Skin of body (tissue), 2 donors: Measurements from ENCODE around the gene EPHB3. TPM values are rescaled to one million over a fixed set of nuclear protein-coding genes. Genes with fewer than 3 reads are reported as not detected.

Experiments
- DNase-seq: peaks from one replicate; lab custom pipeline; 2025; lab: John Stamatoyannopoulos, UW
- total RNA-seq: library from RNA; depleted of rRNA; stranded (reverse); fragments of >200 nt; gene quantifications from one replicate; pipeline ENCODE4 v1.2.3, GENCODE V29; 2014

Gene EPHB3
- total RNA-seq, 1 donor from 2014 or later, result 44.4 TPM

DNA sequence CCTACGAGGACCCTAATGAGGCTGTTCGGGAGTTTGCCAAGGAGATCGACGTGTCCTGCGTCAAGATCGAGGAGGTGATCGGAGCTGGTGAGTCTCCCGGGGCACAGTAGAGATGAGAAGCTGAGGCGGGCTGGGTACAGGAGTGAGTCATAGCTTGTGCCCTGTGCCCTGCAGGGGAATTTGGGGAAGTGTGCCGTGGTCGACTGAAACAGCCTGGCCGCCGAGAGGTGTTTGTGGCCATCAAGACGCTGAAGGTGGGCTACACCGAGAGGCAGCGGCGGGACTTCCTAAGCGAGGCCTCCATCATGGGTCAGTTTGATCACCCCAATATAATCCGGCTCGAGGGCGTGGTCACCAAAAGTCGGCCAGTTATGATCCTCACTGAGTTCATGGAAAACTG is 17.9 kb downstream of the EPHB3 start:
- DNase-seq, result no peak

DNA sequence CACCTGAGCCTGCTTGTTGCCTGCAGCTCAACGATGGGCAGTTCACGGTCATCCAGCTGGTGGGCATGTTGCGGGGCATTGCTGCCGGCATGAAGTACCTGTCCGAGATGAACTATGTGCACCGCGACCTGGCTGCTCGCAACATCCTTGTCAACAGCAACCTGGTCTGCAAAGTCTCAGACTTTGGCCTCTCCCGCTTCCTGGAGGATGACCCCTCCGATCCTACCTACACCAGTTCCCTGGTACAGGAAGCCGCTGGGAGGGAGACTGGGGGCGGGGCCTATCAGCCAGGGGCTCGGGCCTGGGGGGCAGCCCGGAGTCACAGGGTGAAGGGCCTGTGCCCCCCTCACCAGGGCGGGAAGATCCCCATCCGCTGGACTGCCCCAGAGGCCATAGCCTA is 18.8 kb downstream of the EPHB3 start:
- DNase-seq, result no peak

DNA sequence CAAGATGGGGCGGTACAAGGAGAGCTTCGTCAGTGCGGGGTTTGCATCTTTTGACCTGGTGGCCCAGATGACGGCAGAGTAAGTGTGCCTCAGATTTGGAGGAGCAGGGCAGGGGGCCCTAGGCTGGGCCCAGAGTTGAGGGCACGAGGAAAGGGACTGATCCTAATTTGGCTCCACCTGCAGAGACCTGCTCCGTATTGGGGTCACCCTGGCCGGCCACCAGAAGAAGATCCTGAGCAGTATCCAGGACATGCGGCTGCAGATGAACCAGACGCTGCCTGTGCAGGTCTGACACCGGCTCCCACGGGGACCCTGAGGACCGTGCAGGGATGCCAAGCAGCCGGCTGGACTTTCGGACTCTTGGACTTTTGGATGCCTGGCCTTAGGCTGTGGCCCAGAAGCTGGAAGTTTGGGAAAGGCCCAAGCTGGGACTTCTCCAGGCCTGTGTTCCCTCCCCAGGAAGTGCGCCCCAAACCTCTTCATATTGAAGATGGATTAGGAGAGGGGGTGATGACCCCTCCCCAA is 19.8 kb downstream of the EPHB3 start:
- no peak for DNase-seq

DNA sequence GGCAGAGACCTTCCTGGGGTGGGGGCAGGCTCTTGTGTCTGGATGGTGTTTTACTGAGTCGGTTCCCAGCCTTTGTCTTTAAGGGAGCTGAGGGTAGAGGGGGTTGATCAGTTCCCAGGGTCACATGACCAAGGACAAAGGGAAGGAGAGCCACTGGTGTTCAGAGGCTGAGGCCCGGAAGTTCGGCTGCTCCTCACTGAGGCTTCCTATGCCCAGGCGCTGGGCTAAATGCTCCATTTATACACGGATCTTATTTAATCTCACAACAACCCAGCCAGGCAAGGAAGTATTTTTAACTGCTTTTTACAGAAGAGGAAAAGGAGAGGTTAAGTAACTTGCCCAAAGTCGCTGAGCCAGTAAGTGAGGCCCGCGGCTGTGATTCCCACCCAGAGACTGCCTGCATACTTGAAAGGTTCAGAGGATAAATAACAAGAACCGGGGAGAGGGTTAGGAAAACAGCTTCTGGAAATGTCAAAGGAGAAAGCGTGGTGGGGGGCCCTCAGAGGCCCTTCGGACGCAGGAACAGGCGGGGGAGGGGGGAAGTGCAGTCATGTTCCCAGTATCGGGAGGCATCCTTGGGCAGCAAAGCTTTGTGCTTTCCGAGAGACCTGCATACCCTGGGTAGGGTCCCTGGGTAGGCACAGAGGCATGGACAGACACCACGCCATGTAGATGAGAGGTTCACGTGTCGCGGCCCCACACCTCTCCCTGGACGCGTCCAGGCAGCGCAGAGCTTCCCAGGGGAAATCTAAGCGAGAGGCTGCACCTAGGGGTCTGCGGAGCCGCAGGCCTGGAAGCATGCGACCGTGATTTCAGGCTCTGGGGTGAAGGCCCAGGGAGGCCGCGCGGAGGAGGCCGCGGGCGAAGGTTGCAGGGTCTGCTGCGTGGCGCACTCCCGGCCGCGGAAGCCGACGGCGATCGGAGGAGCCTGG is 21.3 kb downstream of the EPHB3 start:
- peak; percentile 46 for DNase-seq

DNA sequence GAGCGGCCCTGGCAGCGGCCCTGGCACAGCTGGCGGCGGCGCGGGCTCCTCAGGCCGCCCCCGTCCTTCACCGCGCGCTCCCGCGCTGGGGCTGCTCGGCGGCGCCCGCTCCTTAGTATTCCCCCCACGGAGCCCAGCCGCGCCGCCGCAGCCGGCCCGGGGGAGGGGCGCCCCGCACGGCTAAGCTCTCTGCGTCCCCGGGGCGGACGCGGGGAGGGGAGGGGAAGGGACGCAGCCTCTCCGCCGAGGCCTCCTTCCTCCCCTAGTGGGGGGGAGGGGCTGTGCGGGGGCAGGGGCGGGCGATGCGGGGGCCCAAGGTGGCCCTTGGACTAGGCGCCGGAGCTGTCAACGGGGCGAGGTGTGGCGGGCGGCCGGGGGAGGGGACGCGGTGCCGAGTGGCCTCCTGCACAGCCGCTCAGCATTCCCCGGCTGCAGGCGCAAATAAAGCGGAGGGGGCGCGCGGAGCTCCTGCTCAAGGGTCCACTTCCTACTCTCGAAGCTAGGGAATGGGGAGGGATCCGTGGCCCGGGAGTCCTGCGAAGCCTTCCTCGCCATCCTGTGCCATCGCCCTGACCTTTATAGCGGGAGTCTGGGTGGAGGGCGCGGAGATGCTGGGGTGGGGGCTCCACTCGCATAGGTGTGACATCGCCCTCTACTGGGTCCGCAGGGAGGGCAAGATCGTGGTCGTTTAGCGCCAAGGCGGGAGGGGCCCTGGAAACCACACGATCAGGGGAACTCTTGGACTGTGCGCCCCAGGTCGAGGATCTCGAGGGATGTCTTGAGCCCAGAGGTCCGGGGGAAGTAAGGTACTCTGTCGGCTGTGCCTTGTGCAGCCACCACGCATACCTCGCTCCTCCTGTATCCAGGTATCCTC is 22.2 kb downstream of the EPHB3 start:
- no peak for DNase-seq

DNA sequence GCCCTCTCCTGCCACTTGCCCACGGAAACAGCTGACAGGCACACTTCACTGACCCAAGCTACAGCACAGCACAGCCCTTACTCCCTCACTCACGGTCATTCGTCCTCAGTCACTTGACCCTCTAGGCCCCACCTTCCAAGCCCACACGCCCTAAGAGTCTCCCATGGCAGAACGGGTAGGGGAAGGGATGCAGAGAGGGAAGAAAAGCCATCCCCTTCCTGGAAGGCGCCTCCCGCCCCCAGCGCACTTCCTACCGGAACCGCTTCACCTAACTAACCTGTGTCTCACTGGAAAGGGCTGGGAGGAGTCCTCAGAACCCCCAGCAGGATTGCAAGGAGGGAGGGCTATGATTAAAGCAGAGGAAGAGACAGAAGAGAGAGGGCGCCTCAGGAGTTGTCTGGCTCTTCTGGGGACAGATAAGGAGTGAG is 22.9 kb downstream of the EPHB3 start:
- DNase-seq, result peak; percentile 25

GRCh38 chr3:184585545-184585944 is 24.0 kb downstream of the EPHB3 start:
- DNase-seq, result no peak

DNA sequence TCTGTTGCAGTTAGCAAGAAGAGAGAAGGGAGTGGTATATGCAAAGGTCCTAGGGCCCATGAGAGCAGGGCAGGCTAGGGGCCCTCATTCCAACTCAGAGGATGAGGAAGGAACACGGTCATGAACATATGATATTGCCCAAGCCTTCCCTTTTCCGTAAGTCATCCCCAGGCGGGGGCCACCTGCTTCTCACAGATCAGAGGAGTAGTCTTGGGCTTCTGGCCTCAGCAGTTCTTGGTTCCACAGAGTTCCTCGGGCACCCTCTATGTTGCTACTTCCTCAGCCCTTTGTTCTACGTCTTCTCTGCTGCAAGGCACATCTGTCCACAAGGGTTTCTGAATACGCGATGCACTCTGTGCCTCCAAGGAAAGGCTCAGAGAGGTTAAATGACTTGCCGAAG is 25.3 kb downstream of the EPHB3 start:
- no peak for DNase-seq

GRCh38 chr3:184588776-184589175 is 27.2 kb downstream of the EPHB3 start:
- no peak for DNase-seq

- DNase-seq, result no peak
Measured at GRCh38 chr3:184590795-184591194, 29.2 kb downstream of the EPHB3 start.

- DNase-seq, result no peak
Measured at GRCh38 chr3:184591789-184592188, 30.2 kb downstream of the EPHB3 start.

GRCh38 chr3:184592371-184593219 is 31.0 kb downstream of the EPHB3 start:
- peak; percentile 55 for DNase-seq

GRCh38 chr3:184593220-184593927 is 31.8 kb downstream of the EPHB3 start:
- DNase-seq, result peak; percentile 34

DNA sequence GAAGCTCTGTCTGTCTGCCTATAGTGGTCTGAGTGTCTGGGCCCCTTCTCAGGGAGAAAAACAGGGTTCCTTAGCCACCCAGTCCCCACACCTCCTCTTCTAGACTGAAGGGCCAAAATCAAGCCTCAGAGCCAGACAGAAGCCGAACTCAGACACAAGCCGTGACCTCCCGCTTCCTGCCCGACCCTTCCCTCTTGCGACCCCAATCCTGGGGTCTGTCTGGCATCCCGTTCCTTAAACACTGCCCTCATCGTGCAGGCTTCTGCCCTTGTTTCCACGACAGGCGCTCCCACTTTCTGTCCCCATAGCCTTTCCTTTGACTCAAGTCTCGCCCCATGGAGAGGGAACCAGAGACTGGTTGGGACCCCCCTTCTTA is 32.3 kb downstream of the EPHB3 start:
- DNase-seq, result no peak

DNA sequence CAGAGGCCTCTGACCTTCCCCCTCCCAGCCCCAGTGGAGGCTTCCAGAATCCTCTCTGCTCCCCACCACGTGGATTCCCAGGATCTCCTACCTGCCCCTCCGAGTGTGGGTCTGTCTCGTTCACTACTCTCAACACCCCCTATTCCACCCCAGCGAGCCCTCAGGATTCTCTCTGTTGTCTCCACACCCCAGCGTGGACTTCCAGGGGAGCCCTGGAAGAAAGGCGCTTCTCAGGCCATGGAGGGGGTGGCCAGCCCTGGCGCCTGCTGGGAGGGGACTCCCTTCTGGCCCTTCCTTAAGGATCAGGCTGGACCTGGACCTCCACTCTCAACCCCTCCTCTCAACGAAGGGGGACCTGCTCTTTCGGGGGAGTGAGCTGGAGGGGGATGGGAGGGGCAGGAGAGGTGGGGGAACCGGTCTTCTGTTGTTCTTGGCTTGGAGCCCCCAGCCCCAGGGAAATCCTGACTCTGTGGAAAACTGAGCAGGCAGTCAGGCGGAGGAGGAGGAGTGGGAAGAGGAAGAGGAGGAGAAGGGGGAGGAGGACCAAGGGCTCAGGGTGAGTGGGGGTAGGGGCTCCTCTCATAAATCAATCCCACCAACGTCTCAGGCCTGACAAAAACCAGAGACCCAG is 32.9 kb downstream of the EPHB3 start:
- DNase-seq, result no peak

GRCh38 chr3:184595726-184596125 is 34.1 kb downstream of the EPHB3 start:
- no peak for DNase-seq

- no peak for DNase-seq
Measured at GRCh38 chr3:184596233-184596632, 34.6 kb downstream of the EPHB3 start.

GRCh38 chr3:184596886-184597575 is 35.4 kb downstream of the EPHB3 start:
- no peak for DNase-seq

DNA sequence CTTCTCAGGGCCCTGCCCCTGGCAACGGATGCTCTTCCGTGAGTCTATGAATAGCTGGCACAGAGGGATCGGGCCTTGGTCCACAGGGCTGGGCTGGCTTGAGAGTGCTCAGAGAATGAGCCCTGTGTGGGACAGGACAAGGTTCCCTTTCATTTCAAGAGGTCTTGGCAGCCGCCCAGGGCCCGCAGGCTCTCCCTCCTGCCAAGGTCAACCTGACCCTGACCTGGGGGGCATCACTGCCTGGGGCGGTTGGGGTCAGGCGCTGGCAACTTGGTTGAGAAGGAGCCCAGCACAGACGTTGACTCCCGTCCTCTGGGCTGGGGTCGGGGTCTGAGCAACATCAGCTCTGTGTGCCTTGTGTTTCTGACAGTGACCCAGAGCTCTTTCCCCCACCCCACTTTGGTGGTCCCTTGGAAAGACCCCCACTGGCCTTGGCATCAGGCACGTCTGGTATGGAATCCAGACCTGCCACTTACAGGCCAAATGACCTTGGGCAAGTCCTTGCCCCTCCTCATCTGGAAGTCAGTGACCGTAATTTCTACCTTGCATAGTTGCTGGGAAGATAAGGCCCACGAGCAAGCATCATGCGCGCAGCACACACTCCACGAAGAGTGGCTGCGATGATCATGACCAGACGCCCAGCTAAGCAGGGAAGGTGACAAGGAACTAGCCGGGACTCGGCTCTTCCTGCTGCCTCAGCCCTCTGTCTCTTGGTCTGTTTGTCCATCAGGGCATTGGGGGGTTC is 36.4 kb downstream of the EPHB3 start:
- peak; percentile 9 for DNase-seq
